ENCODE results near the gene COPA. TPM values are rescaled to one million over a fixed set of nuclear protein-coding genes. Genes with fewer than 3 reads are reported as not detected.
"Not testable (repeated sequence)": the region's sequence is repeated elsewhere in the genome, so short reads cannot be mapped to it uniquely, and the experiment has no call there.

COPA gene
- total RNA-seq, 1 experiment from 2014 or later: 118 TPM

- H3K14ac ChIP-seq (ENCODE audit: insufficient read depth, low read length): no peak overlapping the region
Measured at GRCh38 chr1:160291248-160292220, 51.5 kb downstream of the COPA start.

GRCh38 chr1:160287769-160288168 is 55.3 kb downstream of the COPA start:
- H3K4ac ChIP-seq (ENCODE audit: low read depth, low read length); H3K4me2 ChIP-seq (ENCODE audit: insufficient read depth, insufficient read length, low read length); H3K27me3 Mint-ChIP-seq (ENCODE audit: low read depth); H3K79me2 ChIP-seq (ENCODE audit: insufficient read depth, low read length); H2AFZ ChIP-seq (ENCODE audit: low read length); H2BK5ac ChIP-seq (ENCODE audit: insufficient read length, low read length); H3K18ac ChIP-seq (ENCODE audit: insufficient read length, low read depth, low read length); H3K9me3 Mint-ChIP-seq; H2BK15ac ChIP-seq (ENCODE audit: low read depth, low read length); H3K4me3 Mint-ChIP-seq; H3K9ac ChIP-seq (ENCODE audit: extremely low read depth, insufficient read length, low read length); H2BK20ac ChIP-seq (ENCODE audit: low read depth, low read length, poor library complexity, severe bottlenecking); H3K27me3 ChIP-seq (ENCODE audit: insufficient read depth, low read length); H4K8ac ChIP-seq (replicated peaks; ENCODE audit: insufficient read length, low read depth, low read length); H2BK12ac ChIP-seq (ENCODE audit: insufficient read length, low read depth, low read length); H3K9me3 ChIP-seq (ENCODE audit: control insufficient read depth, low read depth, low read length); H3K14ac ChIP-seq (ENCODE audit: insufficient read depth, low read length); H2AK5ac ChIP-seq (ENCODE audit: insufficient read length, low read length); H3K23ac ChIP-seq (ENCODE audit: insufficient read length, low read depth, low read length); DNase-seq; H4K91ac ChIP-seq (ENCODE audit: insufficient read length, low read depth, low read length); H4K20me1 ChIP-seq (ENCODE audit: control insufficient read depth, insufficient read depth, insufficient read length); H3K27ac Mint-ChIP-seq; H3T11ph ChIP-seq (ENCODE audit: low read length); H3K23me2 ChIP-seq (ENCODE audit: insufficient read length, low read depth, low read length, poor library complexity, severe bottlenecking); H3K79me1 ChIP-seq (ENCODE audit: insufficient read depth, low read depth, low read length, poor library complexity, severe bottlenecking); H3K4me1 ChIP-seq (ENCODE audit: insufficient read depth, low read length); H3K27ac ChIP-seq (ENCODE audit: insufficient read length, low read depth, low read length); H4K5ac ChIP-seq (ENCODE audit: insufficient read length, low read depth, low read length); H3K56ac ChIP-seq (ENCODE audit: insufficient read length, low read depth, low read length); H2BK120ac ChIP-seq (ENCODE audit: low read depth, low read length, poor library complexity, severe bottlenecking): not testable (repeated sequence)
- WGBS (ENCODE audit: extremely low coverage, insufficient read length, low lambda C conversion rate): no CpG with 5 or more reads among the region's 12 CpGs
- Mint-ChIP-seq H3K36me3 (ENCODE audit: insufficient read depth in 1 of 3, low read depth in 3 of 3) (peaks cover 25 to 48% (median 47%) of the 10 kb centered on the region in 3 experiments), H3K4me1 (peaks cover 14 to 16% of the 10 kb centered on the region in 2 experiments)

More at GRCh38 chr1:160291248-160292220, 51.5 kb downstream of the COPA start:
- Histone ChIP-seq H3T11ph (ENCODE audit: low read length) (no peak overlapping the region), H3K23ac (ENCODE audit: insufficient read length, low read depth, low read length) (no peak overlapping the region), H3K23me2 (ENCODE audit: insufficient read length, low read depth, low read length, poor library complexity, severe bottlenecking) (no peaks in the 10 kb centered on the region), H3K4me1 (ENCODE audit: insufficient read depth, low read length) (no peaks in the 10 kb centered on the region), H2BK5ac (ENCODE audit: insufficient read length, low read length) (no peak overlapping the region), H3K4ac (ENCODE audit: low read depth, low read length) (no peak overlapping the region), H3K79me1 (ENCODE audit: insufficient read depth, low read depth, low read length, poor library complexity, severe bottlenecking) (no peaks in the 10 kb centered on the region), H4K8ac (replicated peaks; ENCODE audit: insufficient read length, low read depth, low read length) (no peak overlapping the region), H3K56ac (ENCODE audit: insufficient read length, low read depth, low read length) (no peak overlapping the region), H3K79me2 (ENCODE audit: insufficient read depth, low read length) (no peaks in the 10 kb centered on the region), H4K91ac (ENCODE audit: insufficient read length, low read depth, low read length) (no peak overlapping the region), H3K27ac (ENCODE audit: insufficient read length, low read depth, low read length) (no peak overlapping the region), H3K9me3 (ENCODE audit: control insufficient read depth, low read depth, low read length) (no peaks in the 10 kb centered on the region), H4K5ac (ENCODE audit: insufficient read length, low read depth, low read length) (no peak overlapping the region), H2BK120ac (ENCODE audit: low read depth, low read length, poor library complexity, severe bottlenecking) (no peak overlapping the region), H3K27me3 (ENCODE audit: insufficient read depth, low read length) (no peaks in the 10 kb centered on the region), H2BK15ac (ENCODE audit: low read depth, low read length) (no peak overlapping the region), H2AK5ac (ENCODE audit: insufficient read length, low read length) (no peak overlapping the region), H4K20me1 (ENCODE audit: control insufficient read depth, insufficient read depth, insufficient read length) (no peaks in the 10 kb centered on the region), H3K4me2 (ENCODE audit: insufficient read depth, insufficient read length, low read length) (no peak overlapping the region), H3K18ac (ENCODE audit: insufficient read length, low read depth, low read length) (no peak overlapping the region), H2BK20ac (ENCODE audit: low read depth, low read length, poor library complexity, severe bottlenecking) (no peak overlapping the region), H2BK12ac (ENCODE audit: insufficient read length, low read depth, low read length) (no peak overlapping the region), H3K9ac (ENCODE audit: extremely low read depth, insufficient read length, low read length) (no peak overlapping the region), H2AFZ (ENCODE audit: low read length) (no peak overlapping the region)
- no peak overlapping the region for H3K4me3 Mint-ChIP-seq
- TF ChIP-seq CTCF (conservative IDR thresholded peaks at IDR 0.05): peak; percentile 84
- peak; percentile 67 for DNase-seq
- no peaks in the 10 kb centered on the region for H3K4me1 Mint-ChIP-seq
- peaks cover 38 to 79% (median 79%) of the 10 kb centered on the region in 3 experiments for H3K36me3 Mint-ChIP-seq (ENCODE audit: insufficient read depth in 1 of 3, low read depth in 3 of 3)
- H3K27me3 Mint-ChIP-seq (ENCODE audit: low read depth): no peaks in the 10 kb centered on the region
- H3K9me3 Mint-ChIP-seq: no peaks in the 10 kb centered on the region
- no CpG with 5 or more reads among the region's 11 CpGs for WGBS (ENCODE audit: extremely low coverage, insufficient read length, low lambda C conversion rate)
- H3K27ac Mint-ChIP-seq: no peak overlapping the region; a peak in 1 of 7 replicates

Data from H9 (cell line).